Measurements from ENCODE around the gene KLHDC7B. TPM values are rescaled to one million over a fixed set of nuclear protein-coding genes. Genes with fewer than 3 reads are reported as not detected.

Gene KLHDC7B
- total and polyA plus RNA-seq, 2 of the 13 experiments (the other 11 are each of a cell fraction or from before 2014, with no cell fraction given) = 0.11 TPM; not detected in 1

DNA sequence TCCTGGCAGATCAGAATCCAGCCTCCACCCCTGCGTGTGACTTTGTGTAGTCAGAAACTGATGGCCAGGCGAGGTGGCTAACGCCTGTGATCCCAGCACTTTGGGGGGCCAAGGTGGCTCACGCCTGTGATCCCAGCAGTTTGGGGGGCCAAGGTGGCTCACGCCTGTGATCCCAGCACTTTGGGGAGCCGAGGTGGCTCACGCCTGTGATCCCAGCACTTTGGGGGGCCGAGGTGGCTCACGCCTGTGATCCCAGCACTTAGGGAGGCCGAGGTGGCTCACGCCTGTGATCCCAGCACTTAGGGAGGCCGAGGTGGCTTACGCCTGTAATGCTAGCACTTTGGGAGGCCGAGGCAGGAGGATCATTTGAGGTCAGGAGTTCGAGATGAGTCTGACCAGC lies 32.5 kb upstream of the KLHDC7B start:
- H2AFZ ChIP-seq (ENCODE audit: low read length) = no peak overlapping the region
- no peak for TF ChIP-seq ZNF317 (CRISPR knock-in tag; IDR thresholded peaks at IDR 0.05)
- TF ChIP-seq ZSCAN9 (CRISPR knock-in tag; IDR thresholded peaks at IDR 0.05; ENCODE audit: borderline replicate concordance) = no peak
- TF ChIP-seq ELF3 (CRISPR knock-in tag; IDR thresholded peaks at IDR 0.05) = no peak
- TF ChIP-seq CBX1 (IDR thresholded peaks at IDR 0.05; ENCODE audit: low read depth) = no peak
- TF ChIP-seq NFE2L2 (IDR thresholded peaks at IDR 0.05; ENCODE audit: low read length) = no peak
- no peak for TF ChIP-seq RFX3 (CRISPR knock-in tag; IDR thresholded peaks at IDR 0.05)
- no peak for TF ChIP-seq CBX2 (IDR thresholded peaks at IDR 0.05; ENCODE audit: low read depth, low read length)
- no peak for TF ChIP-seq CBX2 (CRISPR knock-in tag; IDR thresholded peaks at IDR 0.05; ENCODE audit: low read depth)
- no peak for TF ChIP-seq ZNF674 (CRISPR knock-in tag; IDR thresholded peaks at IDR 0.05; ENCODE audit: low read depth)
- no peak for TF ChIP-seq ZNF160 (CRISPR knock-in tag; IDR thresholded peaks at IDR 0.05)
- no peak for TF ChIP-seq ZNF124 (CRISPR knock-in tag; IDR thresholded peaks at IDR 0.05)
- no peak for TF ChIP-seq ATAD3A (CRISPR knock-in tag; IDR thresholded peaks at IDR 0.05)
- TF ChIP-seq SIN3B (IDR thresholded peaks at IDR 0.05; ENCODE audit: low read length) = no peak
- TF ChIP-seq ZNF619 (CRISPR knock-in tag; IDR thresholded peaks at IDR 0.05) = no peak
- TF ChIP-seq SMC3 (IDR thresholded peaks at IDR 0.05; ENCODE audit: low read length) = no peak
- TF ChIP-seq, protein P1, sequence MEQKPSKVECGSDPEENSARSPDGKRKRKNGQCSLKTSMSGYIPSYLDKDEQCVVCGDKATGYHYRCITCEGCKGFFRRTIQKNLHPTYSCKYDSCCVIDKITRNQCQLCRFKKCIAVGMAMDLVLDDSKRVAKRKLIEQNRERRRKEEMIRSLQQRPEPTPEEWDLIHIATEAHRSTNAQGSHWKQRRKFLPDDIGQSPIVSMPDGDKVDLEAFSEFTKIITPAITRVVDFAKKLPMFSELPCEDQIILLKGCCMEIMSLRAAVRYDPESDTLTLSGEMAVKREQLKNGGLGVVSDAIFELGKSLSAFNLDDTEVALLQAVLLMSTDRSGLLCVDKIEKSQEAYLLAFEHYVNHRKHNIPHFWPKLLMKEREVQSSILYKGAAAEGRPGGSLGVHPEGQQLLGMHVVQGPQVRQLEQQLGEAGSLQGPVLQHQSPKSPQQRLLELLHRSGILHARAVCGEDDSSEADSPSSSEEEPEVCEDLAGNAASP (CRISPR knock-in tag; IDR thresholded peaks at IDR 0.05; ENCODE audit: borderline replicate concordance) = no peak
- TF ChIP-seq CBFB (CRISPR knock-in tag; IDR thresholded peaks at IDR 0.05) = no peak
- ChIA-PET POLR2A (no interaction called here), CTCF (ENCODE audit: low intra/inter-chr PET ratio, low total read pairs) (no interaction called here)
- WGBS (ENCODE audit: low lambda C conversion rate) = 96% methylated on average over 15 of the region's 15 CpGs
- H3K9ac ChIP-seq (ENCODE audit: insufficient read depth, low read depth, low read length) = no peak overlapping the region
- intact Hi-C loops (cut with micrococcal nuclease; ENCODE audit: unreplicated experiment) = no loop called here
- no peak for DNase-seq (ENCODE audit: low spot score)
- no peaks in the 10 kb centered on the region for H4K20me1 ChIP-seq (ENCODE audit: insufficient read depth, low read length)
- FAIRE-seq = no peak
- no peaks in the 10 kb centered on the region for H3K27me3 ChIP-seq (ENCODE audit: control insufficient read depth in 1 of 2, insufficient read depth in 2 of 2, low read length in 2 of 2)
- BruUV-seq (replicated peaks) = no TSS peak
- H3K36me3 ChIP-seq (replicated peaks in 1 of 2; ENCODE audit: control insufficient read depth in 1 of 2, insufficient read depth in 2 of 2, low read length in 2 of 2) = peaks cover 8 to 28% of the 10 kb centered on the region in 2 experiments
- no peaks in the 10 kb centered on the region for H3K9me3 ChIP-seq (ENCODE audit: low read length)
- peaks cover 53% of the 10 kb centered on the region for H3K79me2 ChIP-seq (ENCODE audit: insufficient read depth, low read length)
- ATAC-seq = no peak
- no peak overlapping the region for H3K4me2 ChIP-seq (ENCODE audit: low read depth, low read length)
- H3K4me1 ChIP-seq (ENCODE audit: insufficient read depth, low read length) = peaks cover 11% of the 10 kb centered on the region
- H3K4me3 ChIP-seq (replicated peaks in 1 of 3; ENCODE audit: insufficient read depth in 1 of 3, low read depth in 2 of 3, low read length in 3 of 3) = no peak overlapping the region
- in situ Hi-C loops (cut with HindIII; ENCODE audit: extremely low pct_ligation_motif_present, low pct_unique_long_range_greater_than_20kb) = no loop called here
- H3K27ac ChIP-seq (ENCODE audit: extremely low read length, insufficient read depth, low read length) = no peak overlapping the region
